Right lobe of liver (tissue), 4 donors: ENCODE measurements around the gene SREBF2.

Experiments used
- POLR2A ChIP-seq: fragments of 450-650 bp; IDR thresholded peaks from one replicate; pipeline ENCODE4 v1.6.1; 2017; ENCODE audit warnings: antibody characterized with exemption, mild to moderate bottlenecking
- TF ChIP-seq, protein P1 (sequence below), 4 donors: fragments of 200-600 bp in 3 of 4; fragments of 450-650 bp in 1 of 4; IDR thresholded peaks; one replicate each; pipeline versions ENCODE4 v1.5.1 to v1.8.0; 2016 to 2022; ENCODE audit warnings: antibody characterized with exemption in 4 of 4, mild to moderate bottlenecking in 2 of 4
- donor health status: DM: no; HTN: no; CAD: no.
- donor health status: DM: no; HTN: no; CAD: no.
- donor health status: DM: no; HTN: yes; CAD: no.

DNA sequence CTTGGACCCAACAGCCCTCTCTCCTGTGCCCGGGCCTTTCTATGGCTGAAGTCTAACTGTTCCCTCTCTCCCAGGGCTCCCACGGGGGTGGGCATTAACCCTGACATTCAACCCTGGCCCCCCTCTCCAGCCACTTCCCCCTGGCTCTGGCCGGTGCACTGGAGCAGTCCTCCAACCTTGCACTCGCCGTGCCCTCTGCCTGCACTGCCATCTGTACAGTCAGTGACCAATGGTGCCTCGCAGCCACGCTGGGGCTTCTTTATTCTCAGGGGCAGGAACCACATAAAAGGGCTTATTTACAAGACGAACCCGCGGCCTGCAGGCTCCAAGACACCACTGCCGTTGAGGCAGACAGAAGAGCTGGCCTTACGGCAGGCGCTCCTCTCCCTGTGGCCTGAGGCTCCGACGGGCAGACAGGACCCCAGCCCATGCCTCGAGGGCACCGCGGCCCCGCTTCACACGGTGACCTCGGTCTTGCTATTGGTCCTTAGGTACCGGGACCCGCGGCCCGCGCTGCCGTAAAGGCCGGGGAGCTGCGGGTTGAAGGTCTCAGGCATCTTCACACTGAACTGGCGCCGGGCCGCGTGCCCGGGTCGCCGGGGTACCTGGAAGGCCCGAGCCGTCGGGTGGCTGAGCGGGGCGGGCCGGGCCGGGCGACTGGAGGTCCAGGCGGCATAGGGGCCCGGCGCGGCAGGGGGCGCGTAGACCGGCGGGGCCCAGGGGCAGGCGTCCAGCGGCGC is 76.6 kb downstream of the SREBF2 start:
- TF ChIP-seq, protein P1, sequence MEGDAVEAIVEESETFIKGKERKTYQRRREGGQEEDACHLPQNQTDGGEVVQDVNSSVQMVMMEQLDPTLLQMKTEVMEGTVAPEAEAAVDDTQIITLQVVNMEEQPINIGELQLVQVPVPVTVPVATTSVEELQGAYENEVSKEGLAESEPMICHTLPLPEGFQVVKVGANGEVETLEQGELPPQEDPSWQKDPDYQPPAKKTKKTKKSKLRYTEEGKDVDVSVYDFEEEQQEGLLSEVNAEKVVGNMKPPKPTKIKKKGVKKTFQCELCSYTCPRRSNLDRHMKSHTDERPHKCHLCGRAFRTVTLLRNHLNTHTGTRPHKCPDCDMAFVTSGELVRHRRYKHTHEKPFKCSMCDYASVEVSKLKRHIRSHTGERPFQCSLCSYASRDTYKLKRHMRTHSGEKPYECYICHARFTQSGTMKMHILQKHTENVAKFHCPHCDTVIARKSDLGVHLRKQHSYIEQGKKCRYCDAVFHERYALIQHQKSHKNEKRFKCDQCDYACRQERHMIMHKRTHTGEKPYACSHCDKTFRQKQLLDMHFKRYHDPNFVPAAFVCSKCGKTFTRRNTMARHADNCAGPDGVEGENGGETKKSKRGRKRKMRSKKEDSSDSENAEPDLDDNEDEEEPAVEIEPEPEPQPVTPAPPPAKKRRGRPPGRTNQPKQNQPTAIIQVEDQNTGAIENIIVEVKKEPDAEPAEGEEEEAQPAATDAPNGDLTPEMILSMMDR (IDR thresholded peaks at IDR 0.05): no peak
- no peak for TF ChIP-seq POLR2A
